HG03521 (cell line): ENCODE data around the gene RPS6KA2.

Source experiments
- ATAC-seq: cut with Tn5 transposase; IDR thresholded peaks from one replicate; pipeline ENCODE4 v1.9.1; 2021; ENCODE audit warnings: mild to moderate bottlenecking, moderate library complexity; ENCODE audit not compliant: unreplicated experiment

The RPS6KA2 gene

GRCh38 chr6:166473886-166474571, 153.0 kb downstream of the RPS6KA2 start:
- no peak for ATAC-seq

GRCh38 chr6:166472636-166473035, 154.4 kb downstream of the RPS6KA2 start:
- ATAC-seq = no peak

- no peak for ATAC-seq
Observed at GRCh38 chr6:166471797-166472260, 155.2 kb downstream of the RPS6KA2 start.

- no peak for ATAC-seq
Observed at GRCh38 chr6:166470863-166471410, 156.1 kb downstream of the RPS6KA2 start.

- ATAC-seq = no peak
Observed at GRCh38 chr6:166470029-166470862, 156.8 kb downstream of the RPS6KA2 start.

- ATAC-seq = no peak
Observed at GRCh38 chr6:166469426-166469961, 157.6 kb downstream of the RPS6KA2 start.

GRCh38 chr6:166467436-166468000, 159.5 kb downstream of the RPS6KA2 start:
- ATAC-seq = no peak

GRCh38 chr6:166466178-166467122, 160.6 kb downstream of the RPS6KA2 start:
- no peak for ATAC-seq

GRCh38 chr6:166465671-166466087, 161.4 kb downstream of the RPS6KA2 start:
- ATAC-seq = no peak

GRCh38 chr6:166465003-166465399, 162.1 kb downstream of the RPS6KA2 start:
- no peak for ATAC-seq

- no peak for ATAC-seq
Observed at GRCh38 chr6:166464068-166465002, 162.7 kb downstream of the RPS6KA2 start.

GRCh38 chr6:166463359-166464067, 163.5 kb downstream of the RPS6KA2 start:
- ATAC-seq = no peak

- ATAC-seq = no peak
Observed at GRCh38 chr6:166462461-166463135, 164.5 kb downstream of the RPS6KA2 start.

GRCh38 chr6:166461821-166462460, 165.1 kb downstream of the RPS6KA2 start:
- ATAC-seq = no peak

- ATAC-seq = no peak
Observed at GRCh38 chr6:166460473-166461437, 166.3 kb downstream of the RPS6KA2 start.

- ATAC-seq = no peak
Observed at GRCh38 chr6:166459906-166460305, 167.1 kb downstream of the RPS6KA2 start.
